Panc1 (cell line): ENCODE measurements around the gene EPHB6. TPM values are rescaled to one million over a fixed set of nuclear protein-coding genes. Genes with fewer than 3 reads are reported as not detected.

Experiments
- ATAC-seq: fragments of 200-7000 bp; cut with Tn5 transposase; 2 replicates; pipeline ENCODE4 v1.9.1; 2020; ENCODE audit warnings: mild to moderate bottlenecking, moderate library complexity
- BruUV-seq: library from RNA; stranded (reverse); fragments of 400-500 nt; replicated peaks from 2 replicates; lab custom pipeline; 2021; lab: Mats Ljungman, UMichigan
- CTCF ChIA-PET: fragments of 300-600 bp; sonication (Branson Sonifier 250); formaldehyde crosslinking; loops from one replicate; lab custom pipeline; 2022; ENCODE audit warnings: antibody characterized with exemption; lab: Charles Lee
- POLR2A ChIA-PET: fragments of 300-600 bp; sonication (Branson Sonifier 250); formaldehyde crosslinking; loops from one replicate; lab custom pipeline; 2022; ENCODE audit warnings: antibody characterized with exemption; lab: Charles Lee
- DNase-seq: peaks from one replicate; pipeline ENCODE4 v3.0.0-alpha.2; 2010; ENCODE audit warnings: low read depth, low spot score
- H3K27ac ChIP-seq: 2 replicates; pipeline ENCODE4 v1.5.1; 2011; ENCODE audit warnings: mild to moderate bottlenecking, low read length, inconsistent platforms
- H3K27me3 ChIP-seq: fragments of 200-500 bp; sonication (Bioruptor generic); 2 replicates; pipeline ENCODE4 v1.6.0; 2014; ENCODE audit warnings: low read length, inconsistent platforms; ENCODE audit not compliant: control insufficient read depth, insufficient read depth
- H3K36me3 ChIP-seq: fragments of 200-500 bp; sonication (Bioruptor generic); 2 replicates; pipeline ENCODE4 v1.5.1; 2014; ENCODE audit warnings: inconsistent platforms, mild to moderate bottlenecking, low read length, moderate library complexity; ENCODE audit not compliant: control insufficient read depth, insufficient read depth
- H3K4me1 ChIP-seq: 2 replicates; pipeline ENCODE4 v1.5.1; 2011; ENCODE audit warnings: inconsistent platforms, mild to moderate bottlenecking, low read length, moderate library complexity; ENCODE audit not compliant: control insufficient read depth, insufficient read depth
- H3K4me3 ChIP-seq, 2 experiments: 2 replicates each; pipeline ENCODE4 v1.5.1; 2011 to 2012; ENCODE audit warnings: low read depth in 2 of 2, low read length in 2 of 2, mild to moderate bottlenecking in 2 of 2, inconsistent platforms in 1 of 2, moderate library complexity in 1 of 2
- H3K9me3 ChIP-seq: fragments of 200-500 bp; sonication (Bioruptor generic); 2 replicates; pipeline ENCODE4 v1.5.1; 2014; ENCODE audit warnings: low read depth, mild to moderate bottlenecking, inconsistent platforms, low read length, moderate library complexity; ENCODE audit not compliant: control insufficient read depth, insufficient read depth
- CTCF ChIP-seq: fragments of 450-650 bp; IDR thresholded peaks from 2 replicates; pipeline ENCODE4 v1.5.1; 2017; ENCODE audit warnings: mild to moderate bottlenecking
- POLR2AphosphoS5 ChIP-seq: IDR thresholded peaks from 2 replicates; pipeline ENCODE4 v1.6.1; 2012; ENCODE audit warnings: mild to moderate bottlenecking, low read depth, low read length, moderate library complexity
- REST ChIP-seq, 2 experiments: IDR thresholded peaks; 2 replicates each; pipeline ENCODE4 v1.6.1; 2011 to 2012; ENCODE audit warnings: low read depth in 2 of 2, control low read depth in 1 of 2, low read length in 1 of 2, mild to moderate bottlenecking in 1 of 2, moderate library complexity in 1 of 2; ENCODE audit not compliant: insufficient read depth in 1 of 2
- SIN3A ChIP-seq: IDR thresholded peaks from 2 replicates; pipeline ENCODE4 v1.6.1; 2012; ENCODE audit warnings: low read depth, mild to moderate bottlenecking, low read length, moderate library complexity, borderline replicate concordance; ENCODE audit not compliant: insufficient read depth
- TCF7L2 ChIP-seq: IDR thresholded peaks from 2 replicates; pipeline ENCODE4 v1.6.1; 2011; ENCODE audit warnings: mild to moderate bottlenecking, low read depth, low read length, inconsistent platforms
- in situ Hi-C: cut with HindIII; loops from 2 replicates; pipeline ENCODE4 v1.10.0; 2016; ENCODE audit warnings: low sequenced_read_pairs, low pct_unique_long_range_greater_than_20kb
- intact Hi-C: fragments of 100-400 bp; cut with micrococcal nuclease; formaldehyde crosslinking; loops from one replicate; pipeline ENCODE4 v1.10.0; 2022; ENCODE audit not compliant: unreplicated experiment
- total RNA-seq: library from RNA; stranded (reverse); gene quantifications from one replicate; pipeline ENCODE4 v1.2.1, GENCODE V29; 2021; ENCODE audit not compliant: unreplicated experiment

EPHB6 gene
- total RNA-seq, 1 experiment from 2014 or later = 0.54 TPM

- H3K27ac ChIP-seq = no peak overlapping the region
- ATAC-seq (no peak), DNase-seq (no peak)
- BruUV-seq = no TSS peak
- in situ Hi-C loops (no loop called here), intact Hi-C loops (no loop called here)
- H3K27me3 ChIP-seq = peaks cover 14% of the 10 kb centered on the region
- no peak overlapping the region for H3K4me3 ChIP-seq
- CTCF ChIA-PET = no interaction called here
- H3K9me3 ChIP-seq = no peaks in the 10 kb centered on the region
- no peaks in the 10 kb centered on the region for H3K4me1 ChIP-seq
- POLR2A ChIA-PET = no interaction called here
- no peak for TF ChIP-seq POLR2AphosphoS5
- no peak for TF ChIP-seq CTCF
- no peak for TF ChIP-seq REST (IDR thresholded peaks at IDR 0.05; ENCODE audit: insufficient read depth in 1 of 2, low read depth in 2 of 2, low read length in 1 of 2)
- no peak for TF ChIP-seq TCF7L2
- no peak for TF ChIP-seq SIN3A
- H3K36me3 ChIP-seq = no peaks in the 10 kb centered on the region; the same call in 1 of the 2 replicates
Measured at GRCh38 chr7:142862351-142862750, 7.5 kb downstream of the EPHB6 start.

GRCh38 chr7:142862786-142863400 is 8.0 kb downstream of the EPHB6 start:
- Histone ChIP-seq H3K36me3 (no peaks in the 10 kb centered on the region; the same call in 1 of the 2 replicates), H3K27ac (no peak overlapping the region), H3K4me1 (no peaks in the 10 kb centered on the region), H3K4me3 (no peak overlapping the region), H3K27me3 (peaks cover 14% of the 10 kb centered on the region), H3K9me3 (no peaks in the 10 kb centered on the region)
- intact Hi-C loops = no loop called here
- in situ Hi-C loops = no loop called here
- TF ChIP-seq REST (IDR thresholded peaks at IDR 0.05; ENCODE audit: insufficient read depth in 1 of 2, low read depth in 2 of 2, low read length in 1 of 2) (no peak), SIN3A (no peak), CTCF (no peak), POLR2AphosphoS5 (no peak), TCF7L2 (no peak)
- DNase-seq (no peak), ATAC-seq (no peak)
- ChIA-PET CTCF (no interaction called here), POLR2A (no interaction called here)
- no TSS peak for BruUV-seq
